HEK293T (cell line): Measurements from ENCODE around the gene ERBB2.

Source experiments
- CTCF ChIA-PET: fragments of 350-600 bp; formaldehyde crosslinking; extraction: SDS; loops from one replicate; lab custom pipeline; 2021; ENCODE audit warnings: antibody characterized with exemption, inconsistent platforms; lab: Yijun Ruan, JAX
- POLR2A ChIA-PET: fragments of 350-600 bp; formaldehyde crosslinking; extraction: SDS; loops from one replicate; lab custom pipeline; 2020; ENCODE audit warnings: antibody characterized with exemption, inconsistent platforms; lab: Yijun Ruan, JAX
- DNase-seq: peaks from one replicate; pipeline ENCODE4 v3.0.0; 2012; ENCODE audit warnings: mixed read lengths; ENCODE audit errors: extremely low spot score
- ARNT ChIP-seq: fragments of 450-650 bp; IDR thresholded peaks from 2 replicates; pipeline ENCODE4 v1.6.1; 2017; ENCODE audit warnings: mild to moderate bottlenecking
- BHLHE40 ChIP-seq: fragments of 450-650 bp; IDR thresholded peaks from 2 replicates; pipeline ENCODE4 v1.6.1; 2016; ENCODE audit warnings: mild to moderate bottlenecking, moderate library complexity, borderline replicate concordance
- CTBP1 ChIP-seq: fragments of 450-650 bp; IDR thresholded peaks from 2 replicates; pipeline ENCODE4 v1.6.1; 2016; ENCODE audit warnings: borderline replicate concordance
- ELF4 ChIP-seq: fragments of 450-650 bp; IDR thresholded peaks from 2 replicates; pipeline ENCODE4 v1.6.1; 2017; ENCODE audit warnings: antibody characterized with exemption
- FOXA1 ChIP-seq: fragments of 450-650 bp; IDR thresholded peaks from 2 replicates; pipeline ENCODE4 v1.6.1; 2016; ENCODE audit warnings: mild to moderate bottlenecking
- FOXK2 ChIP-seq: fragments of 450-650 bp; IDR thresholded peaks from 2 replicates; pipeline ENCODE4 v1.6.1; 2016; ENCODE audit warnings: mild to moderate bottlenecking
- FOXM1 ChIP-seq: fragments of 450-650 bp; IDR thresholded peaks from 2 replicates; pipeline ENCODE4 v1.6.1; 2017; ENCODE audit warnings: mild to moderate bottlenecking, borderline replicate concordance
- HDGF ChIP-seq: fragments of 450-650 bp; IDR thresholded peaks from 2 replicates; pipeline ENCODE4 v1.6.1; 2017; ENCODE audit warnings: antibody characterized with exemption, borderline replicate concordance
- L3MBTL2 ChIP-seq: fragments of 450-650 bp; conservative IDR thresholded peaks from 2 replicates; pipeline ENCODE4 v1.6.1; 2016; ENCODE audit warnings: mild to moderate bottlenecking
- LEF1 ChIP-seq: fragments of 450-650 bp; IDR thresholded peaks from 2 replicates; pipeline ENCODE4 v1.6.1; 2017; ENCODE audit warnings: mild to moderate bottlenecking, borderline replicate concordance
- NFRKB ChIP-seq: fragments of 450-650 bp; IDR thresholded peaks from 2 replicates; pipeline ENCODE4 v1.6.1; 2016; ENCODE audit warnings: mild to moderate bottlenecking, moderate library complexity
- SP1 ChIP-seq: fragments of 450-650 bp; IDR thresholded peaks from 2 replicates; pipeline ENCODE4 v1.6.1; 2017
- SUZ12 ChIP-seq: fragments of 450-650 bp; IDR thresholded peaks from 2 replicates; pipeline ENCODE4 v1.6.1; 2016; ENCODE audit warnings: mild to moderate bottlenecking
- TARDBP ChIP-seq: fragments of 450-650 bp; IDR thresholded peaks from 2 replicates; pipeline ENCODE4 v1.6.1; 2016
- ZNF384 ChIP-seq: fragments of 450-650 bp; IDR thresholded peaks from 2 replicates; pipeline ENCODE4 v1.6.1; 2016
- TF ChIP-seq, protein P1 (sequence below): fragments of 450-650 bp; IDR thresholded peaks from 2 replicates; pipeline ENCODE4 v1.6.1; 2016

ERBB2 gene

DNA sequence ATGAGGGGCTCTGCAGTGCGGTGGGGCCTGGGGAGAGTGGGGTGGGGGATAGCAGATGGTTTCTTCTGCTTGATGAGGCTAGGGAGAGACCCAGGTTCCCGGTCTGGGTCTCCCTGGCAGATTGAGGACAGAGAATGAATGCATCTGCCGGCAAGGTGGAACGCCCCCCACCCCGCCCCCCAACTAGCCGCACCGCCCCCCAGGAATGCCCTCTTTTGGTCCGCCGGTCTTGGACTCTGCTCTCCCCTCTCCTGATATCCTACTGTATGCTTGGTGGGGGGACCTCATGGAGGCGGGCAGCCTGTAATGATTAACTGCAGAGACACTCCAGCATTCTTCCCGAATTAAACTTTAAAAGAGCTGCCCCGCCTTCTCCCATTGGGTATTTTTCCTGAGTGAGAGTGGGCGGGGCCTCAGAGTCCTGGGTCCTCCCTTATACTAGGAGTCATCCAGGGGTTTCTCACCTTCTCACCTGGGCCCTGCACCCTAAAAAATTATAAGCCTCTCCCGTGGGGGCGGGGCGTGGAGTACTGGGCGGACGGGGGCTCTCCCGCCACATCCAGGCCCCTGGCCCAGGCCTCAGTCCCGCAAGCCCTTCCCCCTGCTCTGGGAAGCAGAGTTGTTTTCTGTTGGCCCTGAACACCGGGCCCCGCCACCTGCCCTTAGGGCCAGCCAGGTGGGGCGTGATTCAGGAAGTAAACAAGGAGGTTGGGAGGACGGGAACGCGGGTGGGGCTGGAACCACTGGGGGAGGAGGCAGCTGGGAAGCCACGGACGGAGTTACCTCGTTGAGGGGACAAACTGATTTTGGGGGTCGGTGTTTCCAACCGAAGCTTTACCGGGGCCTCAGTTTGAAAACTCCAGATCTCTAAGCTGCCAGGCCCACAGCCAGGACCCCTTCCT is 39.4 kb downstream of the ERBB2 start:
- ChIA-PET POLR2A (interaction anchor here (0.7 kb wide), 1 partner anchor 10 kb away, joined by 3 read pairs; no protein-coding TSS in a partner anchor), CTCF (interaction anchor here (1.1 kb wide), 1 partner anchor 9 kb away, joined by 6 read pairs; the partner anchor contains the start of gene MIEN1)
- TF ChIP-seq TARDBP: no peak
- no peak for TF ChIP-seq FOXK2
- no peak for TF ChIP-seq FOXA1
- TF ChIP-seq BHLHE40: no peak
- no peak for TF ChIP-seq FOXM1
- TF ChIP-seq LEF1: no peak
- no peak for TF ChIP-seq CTBP1
- no peak for TF ChIP-seq SUZ12
- TF ChIP-seq SP1: no peak
- no peak for TF ChIP-seq ARNT
- TF ChIP-seq ZNF384: no peak
- no peak for TF ChIP-seq HDGF
- TF ChIP-seq, protein P1, sequence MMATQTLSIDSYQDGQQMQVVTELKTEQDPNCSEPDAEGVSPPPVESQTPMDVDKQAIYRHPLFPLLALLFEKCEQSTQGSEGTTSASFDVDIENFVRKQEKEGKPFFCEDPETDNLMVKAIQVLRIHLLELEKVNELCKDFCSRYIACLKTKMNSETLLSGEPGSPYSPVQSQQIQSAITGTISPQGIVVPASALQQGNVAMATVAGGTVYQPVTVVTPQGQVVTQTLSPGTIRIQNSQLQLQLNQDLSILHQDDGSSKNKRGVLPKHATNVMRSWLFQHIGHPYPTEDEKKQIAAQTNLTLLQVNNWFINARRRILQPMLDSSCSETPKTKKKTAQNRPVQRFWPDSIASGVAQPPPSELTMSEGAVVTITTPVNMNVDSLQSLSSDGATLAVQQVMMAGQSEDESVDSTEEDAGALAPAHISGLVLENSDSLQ: no peak
- no peak for TF ChIP-seq ELF4
- TF ChIP-seq NFRKB: no peak
- no peak for TF ChIP-seq L3MBTL2
- DNase-seq: no peak

DNA sequence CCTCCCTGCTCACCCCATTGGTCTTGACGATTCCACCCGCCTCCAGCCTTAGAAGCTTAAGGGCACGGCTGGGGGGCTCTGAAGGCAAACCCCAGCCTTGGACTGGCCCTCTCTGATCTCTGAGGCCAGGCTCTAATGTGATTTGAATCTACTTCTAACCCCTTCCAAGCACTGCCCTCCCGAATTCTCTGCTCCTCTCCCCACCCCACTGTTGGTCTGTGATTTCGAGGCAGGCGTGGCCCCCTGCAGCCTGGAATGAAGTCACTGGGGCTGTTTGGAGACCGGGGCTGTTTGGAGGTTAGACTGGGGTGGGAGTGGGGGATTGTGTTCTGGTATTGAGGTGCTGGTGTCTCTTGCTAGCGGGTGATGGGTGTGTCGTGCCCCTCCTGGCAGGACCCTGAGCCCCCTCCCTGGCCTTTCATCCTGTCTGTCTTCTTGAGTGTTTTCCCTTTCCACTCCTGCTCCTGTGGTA is 40.1 kb downstream of the ERBB2 start:
- no peak for DNase-seq
- ChIA-PET POLR2A (interaction anchor here (0.7 kb wide), 1 partner anchor 10 kb away, joined by 3 read pairs; no protein-coding TSS in a partner anchor), CTCF (interaction anchor here (1.1 kb wide), 1 partner anchor 10 kb away, joined by 6 read pairs; the partner anchor contains the start of gene MIEN1)
- TF ChIP-seq ELF4: no peak
- TF ChIP-seq, protein P1: no peak
- no peak for TF ChIP-seq HDGF
- TF ChIP-seq ARNT: no peak
- no peak for TF ChIP-seq SP1
- TF ChIP-seq BHLHE40: no peak
- TF ChIP-seq ZNF384: no peak
- TF ChIP-seq FOXM1: no peak
- TF ChIP-seq LEF1: no peak
- TF ChIP-seq FOXA1: no peak
- TF ChIP-seq TARDBP: no peak
- TF ChIP-seq L3MBTL2: no peak

DNA sequence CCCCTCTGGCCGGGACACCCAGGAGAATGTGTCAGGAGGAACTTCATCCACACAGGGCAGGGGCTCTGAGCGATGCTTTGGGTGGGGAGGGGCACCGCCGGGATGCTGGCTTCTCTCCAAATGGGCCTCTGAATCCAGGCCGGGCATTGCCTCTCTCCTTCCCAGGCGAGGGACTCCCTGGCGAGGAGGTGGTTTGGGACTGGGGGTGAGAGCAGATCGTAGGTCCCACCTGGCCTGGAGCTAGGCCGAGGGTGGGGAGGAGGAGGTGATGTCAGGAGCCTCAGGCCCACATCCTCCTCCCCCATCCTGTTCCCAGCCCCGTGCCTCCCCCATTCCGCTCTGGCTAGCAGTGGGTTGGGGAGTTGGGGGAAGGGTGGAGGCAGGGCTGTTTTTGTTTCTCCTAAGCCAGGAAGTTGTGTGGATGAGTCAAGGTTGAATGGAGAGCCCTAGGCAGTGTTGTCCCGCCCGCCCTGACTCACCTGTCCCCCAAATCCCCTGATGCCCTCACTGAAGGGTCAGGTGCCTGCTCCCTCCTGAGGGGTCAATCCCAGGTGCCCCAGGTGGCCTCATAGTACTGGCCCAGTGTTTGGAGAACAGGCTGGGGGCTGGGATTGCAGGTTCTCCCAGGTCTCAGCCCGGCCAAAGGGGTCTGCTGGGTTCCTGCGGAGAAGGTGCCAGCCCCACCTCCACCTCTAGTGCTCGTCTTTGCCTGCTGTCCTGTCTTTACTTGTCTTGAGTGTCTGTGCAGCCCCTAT is 40.7 kb downstream of the ERBB2 start:
- TF ChIP-seq HDGF (no peak), NFRKB (no peak), TARDBP (no peak), L3MBTL2 (no peak), SP1 (no peak), FOXA1 (no peak), CTBP1 (no peak), FOXK2 (no peak), ARNT (no peak), SUZ12 (no peak), FOXM1 (no peak), BHLHE40 (no peak), LEF1 (no peak)
- TF ChIP-seq, protein P1: no peak
- no peak for DNase-seq
- POLR2A ChIA-PET: interaction anchor here (0.7 kb wide), 1 partner anchor 12 kb away, joined by 3 read pairs; no protein-coding TSS in a partner anchor

DNA sequence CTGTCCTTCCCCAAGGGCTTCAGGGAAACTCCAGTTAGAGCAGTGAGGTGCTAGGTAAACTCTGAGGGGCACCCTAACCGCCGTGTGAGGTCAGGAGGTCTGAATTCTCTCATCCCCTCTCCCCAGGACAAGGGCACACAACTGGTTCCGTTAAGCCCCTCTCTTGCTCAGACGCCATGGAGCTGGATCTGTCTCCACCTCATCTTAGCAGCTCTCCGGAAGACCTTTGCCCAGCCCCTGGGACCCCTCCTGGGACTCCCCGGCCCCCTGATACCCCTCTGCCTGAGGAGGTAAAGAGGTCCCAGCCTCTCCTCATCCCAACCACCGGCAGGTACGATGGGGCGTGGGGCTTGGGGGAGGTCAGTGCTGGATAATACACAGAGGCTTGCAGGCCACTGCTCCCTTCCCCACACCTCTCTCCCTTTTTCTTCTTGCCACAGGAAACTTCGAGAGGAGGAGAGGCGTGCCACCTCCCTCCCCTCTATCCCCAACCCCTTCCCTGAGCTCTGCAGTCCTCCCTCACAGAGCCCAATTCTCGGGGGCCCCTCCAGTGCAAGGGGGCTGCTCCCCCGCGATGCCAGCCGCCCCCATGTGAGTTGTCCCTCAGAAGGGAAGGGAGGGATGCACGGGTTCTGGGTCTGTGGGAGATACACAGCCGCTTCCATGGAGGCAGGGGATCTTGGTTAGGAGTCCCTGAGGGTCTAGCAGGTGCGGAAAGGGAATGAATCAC is 42.4 kb downstream of the ERBB2 start:
- ChIA-PET CTCF (interaction anchor here (0.9 kb wide), 1 partner anchor 10 kb away, joined by 3 read pairs; no protein-coding TSS in a partner anchor), POLR2A (no interaction called here)
- DNase-seq: no peak
- TF ChIP-seq L3MBTL2: no peak

More for the DNA sequence above, 40.7 kb downstream of the ERBB2 start:
- CTCF ChIA-PET: no interaction called here

DNA sequence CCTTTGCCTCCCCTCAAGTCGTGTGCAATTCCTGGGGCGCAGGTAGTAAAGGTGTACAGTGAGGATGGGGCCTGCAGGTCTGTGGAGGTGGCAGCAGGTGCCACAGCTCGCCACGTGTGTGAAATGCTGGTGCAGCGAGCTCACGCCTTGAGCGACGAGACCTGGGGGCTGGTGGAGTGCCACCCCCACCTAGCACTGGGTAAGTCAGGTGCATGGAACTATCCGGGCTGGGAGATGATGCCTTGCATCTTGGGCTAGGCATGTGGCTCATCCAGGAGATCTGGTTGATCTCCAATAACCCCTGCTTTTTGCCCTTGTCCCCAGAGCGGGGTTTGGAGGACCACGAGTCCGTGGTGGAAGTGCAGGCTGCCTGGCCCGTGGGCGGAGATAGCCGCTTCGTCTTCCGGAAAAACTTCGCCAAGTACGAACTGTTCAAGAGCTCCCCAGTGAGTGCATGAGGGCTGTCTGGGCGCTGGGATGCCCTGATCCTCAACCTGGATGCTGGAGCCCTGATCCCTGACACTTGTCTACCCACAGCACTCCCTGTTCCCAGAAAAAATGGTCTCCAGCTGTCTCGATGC is 43.1 kb downstream of the ERBB2 start:
- POLR2A ChIA-PET: interaction anchor here (0.8 to 1.5 kb wide), 2 partner anchors 12 to 55 kb away, joined by 3 read pairs; partner anchors contain the start of gene PGAP3
- CTCF ChIA-PET: interaction anchor here (0.9 kb wide), 1 partner anchor 11 kb away, joined by 3 read pairs; no protein-coding TSS in a partner anchor
- no peak for TF ChIP-seq ARNT
- TF ChIP-seq ZNF384: no peak
- TF ChIP-seq TARDBP: no peak
- no peak for DNase-seq
